Activated CD8-positive, alpha-beta memory T cell treated with anti-CD3 and anti-CD28 coated beads, Interleukin-2, amount 50 U/mL, for 24 hours (primary cell): ENCODE measurements around the gene LRRC45.
A peak's percentile ranks its signal among the peaks of the same experiment; 100 is the strongest.

ENCODE experiments used
- DNase-seq: peaks from one replicate; pipeline ENCODE4 v3.0.0-alpha.2; 2020; ENCODE audit errors: extremely low read depth

LRRC45 gene

GRCh38 chr17:82050761-82051641, 27.9 kb downstream of the LRRC45 start:
- DNase-seq, result no peak

GRCh38 chr17:82051776-82052637, 28.9 kb downstream of the LRRC45 start, which contains the start of the genes GPS1 and RFNG:
TSS of gene GPS1 (plus strand) at chr17:82051898. CDS start at chr17:82051932, 34 bp downstream.
TSS of gene RFNG (minus strand) at chr17:82051811. CDS start at chr17:82051766, 45 bp downstream.
- DNase-seq, result peak; percentile 63

GRCh38 chr17:82052638-82053059, 29.5 kb downstream of the LRRC45 start:
- no peak for DNase-seq

- no peak for DNase-seq
Measured at GRCh38 chr17:82053130-82053529, 30.0 kb downstream of the LRRC45 start.

- no peak for DNase-seq
Measured at GRCh38 chr17:82053556-82054263, 30.6 kb downstream of the LRRC45 start.

- DNase-seq, result no peak
Measured at GRCh38 chr17:82054351-82055022, 31.4 kb downstream of the LRRC45 start.

GRCh38 chr17:82055023-82055964, 32.2 kb downstream of the LRRC45 start:
- DNase-seq, result no peak

- no peak for DNase-seq
Measured at GRCh38 chr17:82055965-82056728, 33.0 kb downstream of the LRRC45 start.

- no peak for DNase-seq
Measured at GRCh38 chr17:82056729-82057621, 33.9 kb downstream of the LRRC45 start.

GRCh38 chr17:82058230-82058854, 35.2 kb downstream of the LRRC45 start:
- DNase-seq, result no peak

- no peak for DNase-seq
Measured at GRCh38 chr17:82058855-82059249, 35.7 kb downstream of the LRRC45 start.

GRCh38 chr17:82059272-82060000, 36.3 kb downstream of the LRRC45 start:
- no peak for DNase-seq

- no peak for DNase-seq
Measured at GRCh38 chr17:82060001-82060380, 36.9 kb downstream of the LRRC45 start.

GRCh38 chr17:82060614-82061013, 37.5 kb downstream of the LRRC45 start:
- DNase-seq, result no peak

- DNase-seq, result no peak
Measured at GRCh38 chr17:82061047-82061925, 38.2 kb downstream of the LRRC45 start.
